Myometrial cell (primary cell): ENCODE data around the gene CKB. TPM values are rescaled to one million over a fixed set of nuclear protein-coding genes. Genes with fewer than 3 reads are reported as not detected.

Source experiments
- total RNA-seq: library from RNA; depleted of rRNA; stranded (reverse); fragments of >200 nt; gene quantifications from 2 replicates; pipeline ENCODE4 v1.2.3, GENCODE V29; 2015

The CKB gene
- 19.6 and 50.5 TPM in 2 replicates for total RNA-seq

DNA sequence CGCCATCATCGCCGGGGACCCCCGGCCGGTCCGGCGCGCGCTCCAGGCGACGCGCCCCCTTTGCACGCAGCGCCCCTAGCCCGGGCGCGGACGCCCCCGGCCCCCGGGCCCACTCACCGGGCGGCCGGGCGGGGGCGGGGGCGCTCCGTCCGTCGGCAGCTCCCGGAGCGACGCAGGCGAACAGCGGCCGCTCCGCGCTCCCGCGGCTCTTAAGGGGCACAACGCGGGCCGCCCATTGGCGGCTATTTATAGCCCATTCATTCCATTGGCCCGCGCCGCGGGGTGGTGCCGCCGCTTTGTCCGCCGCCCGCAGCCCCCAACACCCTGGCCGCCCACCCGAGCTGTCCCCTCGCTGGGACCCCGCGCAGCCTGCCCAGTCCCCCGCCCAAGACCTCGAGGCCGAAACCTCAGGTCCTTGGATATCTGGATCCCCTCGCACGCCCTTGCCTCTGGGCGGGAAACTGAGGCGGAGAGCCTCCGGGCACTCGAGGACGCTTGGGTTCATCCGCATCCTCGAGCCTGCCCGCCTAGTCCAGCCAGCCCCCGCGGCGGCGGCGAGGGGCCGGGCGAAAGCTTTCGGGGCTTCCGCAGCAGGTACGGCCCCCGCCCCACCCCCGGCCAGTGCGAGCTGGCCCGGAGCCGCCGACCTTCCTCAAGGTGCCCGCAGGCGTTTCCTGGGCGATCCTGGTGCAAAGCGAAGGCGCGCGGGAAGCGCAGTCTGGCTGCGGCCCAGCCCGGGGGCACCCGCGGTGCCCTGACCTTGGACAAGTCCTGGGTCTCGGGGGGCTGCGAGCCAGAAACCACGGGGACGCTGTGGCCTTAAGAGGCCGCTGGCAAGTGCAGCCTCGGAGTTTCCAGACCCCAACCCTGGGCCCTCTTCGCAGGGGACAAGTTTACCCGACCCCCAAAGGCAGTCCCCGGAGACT is at the start of gene CKB:
CKB (minus strand) TSS at position 182 of the 926 bp plus-strand sequence. CDS start 337 bp downstream, outside the sequence.

GRCh38 chr14:103562429-103563225 is 40.0 kb upstream of the CKB start, which contains the start of the genes BAG5 and COA8:
BAG5 (minus strand) TSS chr14:103562657; CDS start chr14:103561164, 1,493 bp downstream.
COA8 (plus strand) TSS chr14:103562960; CDS start chr14:103563002, 42 bp downstream.

GRCh38 chr14:103528587-103529382 is 6.2 kb upstream of the CKB start, which contains the start of gene TRMT61A:
TRMT61A (plus strand) TSS chr14:103529196; CDS start chr14:103529979, 783 bp downstream.

Other genes with a start within 250 kb of the CKB start
- gene EIF5, start 188.6 kb downstream of the CKB start, total RNA-seq, result 142 and 191 TPM in 2 replicates
- 66.3 and 68.3 TPM in 2 replicates for gene MARK3, start 137.4 kb downstream of the CKB start, total RNA-seq
- 7.8 and 12.7 TPM in 2 replicates for gene TRMT61A, start 6.4 kb upstream of the CKB start, total RNA-seq
- 13.8 and 15.1 TPM in 2 replicates for gene BAG5, start 39.8 kb upstream of the CKB start, total RNA-seq
- gene COA8, start 40.1 kb upstream of the CKB start, total RNA-seq, result 28.3 and 40.9 TPM in 2 replicates
- gene KLC1, start 106.4 kb upstream of the CKB start, total RNA-seq, result 179 and 201 TPM in 2 replicates
- 11.5 and 17.9 TPM in 2 replicates for gene XRCC3, start 192.6 kb upstream of the CKB start, total RNA-seq
- gene ZFYVE21, start 193.0 kb upstream of the CKB start, total RNA-seq, result 60.5 and 65.4 TPM in 2 replicates